Cardiac fibroblast (primary cell): Measurements from ENCODE around the gene WDR20.

Experiments
- DNase-seq, 2 donors: peaks; one replicate each; pipeline versions ENCODE4 v3.0.0 to v3.0.0-alpha.2; 2010; ENCODE audit warnings: low read depth in 2 of 2
- H3K4me3 ChIP-seq, 2 donors: replicated peaks in 1 of 2; 1 replicate in 1 of 2; 2 replicates in 1 of 2; pipeline ENCODE4 v1.5.1; 2011; ENCODE audit warnings: low read depth in 2 of 2, low read length in 2 of 2, mild to moderate bottlenecking in 2 of 2, moderate library complexity in 1 of 2
- CTCF ChIP-seq: IDR thresholded peaks from one replicate; pipeline ENCODE4 v1.5.1; 2011; ENCODE audit warnings: low read depth, mild to moderate bottlenecking, low read length, inconsistent platforms

The WDR20 gene

GRCh38 chr14:102251161-102251560 is 111.5 kb downstream of the WDR20 start:
- no peak for TF ChIP-seq CTCF
- DNase-seq = no peak
- no peak overlapping the region for H3K4me3 ChIP-seq

- DNase-seq = no peak
- no peak overlapping the region for H3K4me3 ChIP-seq
- no peak for TF ChIP-seq CTCF
Measured at GRCh38 chr14:102252834-102253801, 113.4 kb downstream of the WDR20 start.

- peak; percentile 84 to 85 for DNase-seq
- no peak for TF ChIP-seq CTCF
- no peak overlapping the region for H3K4me3 ChIP-seq
Measured at GRCh38 chr14:102255401-102256190, 115.9 kb downstream of the WDR20 start.

GRCh38 chr14:102256716-102257115 is 117.0 kb downstream of the WDR20 start:
- TF ChIP-seq CTCF = no peak
- no peak for DNase-seq
- H3K4me3 ChIP-seq = no peak overlapping the region

- no peak for TF ChIP-seq CTCF
- H3K4me3 ChIP-seq = no peak overlapping the region
- no peak for DNase-seq
Measured at GRCh38 chr14:102258136-102258535, 118.4 kb downstream of the WDR20 start.
